Measurements from ENCODE around the gene TMTC1.

The TMTC1 gene

DNA sequence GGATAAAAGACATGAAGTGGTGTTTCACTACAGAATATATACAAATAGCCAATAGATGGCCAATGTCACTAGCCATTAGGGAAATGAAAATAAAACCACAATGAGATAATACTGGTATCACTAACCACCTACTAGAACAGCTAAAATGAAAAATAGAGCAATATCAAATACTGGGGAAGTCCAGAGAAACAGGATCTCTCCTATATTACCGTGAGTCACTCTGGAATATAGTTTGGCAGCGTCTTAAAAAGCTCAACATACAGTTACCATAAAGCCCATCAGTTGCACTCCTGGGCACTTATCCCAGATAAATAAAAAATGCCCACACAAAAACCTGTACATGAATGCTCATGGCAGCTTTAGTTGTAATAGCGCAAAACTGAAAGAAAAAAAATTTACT is 101.7 kb downstream of the TMTC1 start:
- Histone ChIP-seq H3K27ac (ENCODE audit: low read length) (no peak overlapping the region), H3K4me1 (ENCODE audit: control insufficient read depth, low read depth, low read length) (no peaks in the 10 kb centered on the region), H3K4me3 (ENCODE audit: low read length) (no peak overlapping the region), H3K9ac (ENCODE audit: low read length) (no peak overlapping the region), H3K9me3 (ENCODE audit: control insufficient read depth, low read depth, low read length) (no peaks in the 10 kb centered on the region), H3K36me3 (ENCODE audit: control insufficient read depth, low read depth, low read length) (no peaks in the 10 kb centered on the region), H3K27me3 (ENCODE audit: control insufficient read depth, insufficient read depth, low read length) (no peaks in the 10 kb centered on the region)

DNA sequence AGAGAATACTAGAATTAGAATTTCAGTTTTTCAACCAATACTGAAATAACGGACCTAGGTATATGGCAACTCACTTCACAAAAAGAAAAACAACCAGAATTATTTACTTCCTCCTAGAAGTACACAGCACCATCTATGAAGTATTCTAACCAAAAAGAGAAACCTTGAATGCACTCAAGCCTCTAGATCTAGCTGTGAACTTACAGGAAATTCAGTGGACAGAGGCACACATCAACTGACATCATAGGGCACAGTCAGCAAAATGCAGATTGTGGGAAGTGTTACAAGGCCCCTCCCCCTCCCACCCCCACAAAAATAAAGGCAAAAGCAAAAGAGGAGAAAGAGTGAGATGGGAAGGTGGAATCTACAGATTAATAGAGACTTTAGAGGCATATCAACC is 102.4 kb downstream of the TMTC1 start:
- Histone ChIP-seq H3K4me3 (ENCODE audit: low read length) (no peak overlapping the region), H3K9ac (ENCODE audit: low read length) (no peak overlapping the region), H3K4me1 (ENCODE audit: control insufficient read depth, low read depth, low read length) (no peaks in the 10 kb centered on the region), H3K27ac (ENCODE audit: low read length) (no peak overlapping the region), H3K36me3 (ENCODE audit: control insufficient read depth, low read depth, low read length) (no peaks in the 10 kb centered on the region), H3K9me3 (ENCODE audit: control insufficient read depth, low read depth, low read length) (no peaks in the 10 kb centered on the region), H3K27me3 (ENCODE audit: control insufficient read depth, insufficient read depth, low read length) (no peaks in the 10 kb centered on the region)

DNA sequence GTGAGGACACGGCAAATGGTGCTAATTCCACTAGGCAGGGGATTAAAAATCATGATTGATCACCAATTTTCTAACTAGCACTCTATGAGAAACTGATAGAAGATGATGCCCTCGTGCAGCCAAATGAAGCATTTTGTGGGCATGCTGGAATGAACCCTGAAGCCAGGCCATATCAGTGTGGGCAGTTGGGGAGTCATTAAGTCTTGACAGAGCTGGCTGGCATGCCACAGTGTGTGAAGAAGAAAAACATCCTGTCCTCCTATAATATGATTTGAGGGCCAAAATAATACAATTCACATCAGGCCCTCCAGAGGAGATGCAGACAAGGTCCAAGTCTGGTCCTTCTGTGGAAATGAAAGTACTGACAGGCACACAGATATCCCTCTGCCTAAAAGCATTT is 107.1 kb downstream of the TMTC1 start:
- Histone ChIP-seq H3K27me3 (ENCODE audit: control insufficient read depth, insufficient read depth, low read length) (no peaks in the 10 kb centered on the region), H3K27ac (ENCODE audit: low read length) (no peak overlapping the region), H3K4me1 (ENCODE audit: control insufficient read depth, low read depth, low read length) (no peaks in the 10 kb centered on the region), H3K9me3 (ENCODE audit: control insufficient read depth, low read depth, low read length) (no peaks in the 10 kb centered on the region), H3K36me3 (ENCODE audit: control insufficient read depth, low read depth, low read length) (no peaks in the 10 kb centered on the region), H3K4me3 (ENCODE audit: low read length) (no peak overlapping the region), H3K9ac (ENCODE audit: low read length) (no peak overlapping the region)

DNA sequence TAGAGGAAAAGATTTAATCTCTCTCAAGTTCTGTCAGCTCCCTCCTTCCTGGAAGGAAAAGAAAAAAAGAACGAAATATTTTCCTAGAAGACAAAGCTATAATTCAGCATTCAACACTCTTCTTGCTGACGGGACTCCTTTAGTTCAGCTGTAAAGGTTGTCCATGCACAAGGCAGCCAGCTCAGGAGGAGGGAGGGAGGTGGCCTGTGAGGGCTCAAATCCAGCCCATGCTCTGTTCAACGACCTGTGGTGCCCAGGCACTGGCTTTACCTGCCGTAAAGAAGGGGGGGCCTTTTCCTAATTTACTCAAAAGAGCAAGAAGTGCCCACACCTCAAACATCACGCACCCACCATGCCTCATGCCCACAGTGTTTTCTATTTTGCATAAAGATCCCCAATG is 109.3 kb downstream of the TMTC1 start:
- Histone ChIP-seq H3K4me1 (ENCODE audit: control insufficient read depth, low read depth, low read length) (no peaks in the 10 kb centered on the region), H3K9ac (ENCODE audit: low read length) (no peak overlapping the region), H3K4me3 (ENCODE audit: low read length) (no peak overlapping the region), H3K9me3 (ENCODE audit: control insufficient read depth, low read depth, low read length) (no peaks in the 10 kb centered on the region), H3K36me3 (ENCODE audit: control insufficient read depth, low read depth, low read length) (no peaks in the 10 kb centered on the region), H3K27me3 (ENCODE audit: control insufficient read depth, insufficient read depth, low read length) (no peaks in the 10 kb centered on the region), H3K27ac (ENCODE audit: low read length) (no peak overlapping the region)

DNA sequence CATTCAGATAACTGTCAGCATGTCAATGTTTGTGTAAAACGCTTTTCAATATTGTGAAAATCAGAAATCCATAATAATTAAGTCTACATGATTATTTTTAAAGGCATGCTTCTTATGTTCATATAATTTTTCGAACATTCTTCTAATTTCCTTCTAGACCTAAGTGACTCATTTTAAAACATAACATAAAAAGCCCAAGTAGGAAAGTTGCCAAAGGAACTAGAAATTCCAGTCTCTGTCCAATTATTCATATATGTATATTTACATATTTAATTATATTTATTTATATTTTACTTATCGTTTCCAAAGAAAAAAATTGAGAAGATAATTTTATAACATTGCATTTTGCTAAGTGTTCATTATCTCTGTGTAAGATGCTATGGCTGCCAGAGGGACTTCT is 110.4 kb downstream of the TMTC1 start:
- Histone ChIP-seq H3K27ac (ENCODE audit: low read length) (no peak overlapping the region), H3K36me3 (ENCODE audit: control insufficient read depth, low read depth, low read length) (no peaks in the 10 kb centered on the region), H3K4me1 (ENCODE audit: control insufficient read depth, low read depth, low read length) (no peaks in the 10 kb centered on the region), H3K9me3 (ENCODE audit: control insufficient read depth, low read depth, low read length) (no peaks in the 10 kb centered on the region), H3K4me3 (ENCODE audit: low read length) (no peak overlapping the region), H3K27me3 (ENCODE audit: control insufficient read depth, insufficient read depth, low read length) (no peaks in the 10 kb centered on the region), H3K9ac (ENCODE audit: low read length) (no peak overlapping the region)

DNA sequence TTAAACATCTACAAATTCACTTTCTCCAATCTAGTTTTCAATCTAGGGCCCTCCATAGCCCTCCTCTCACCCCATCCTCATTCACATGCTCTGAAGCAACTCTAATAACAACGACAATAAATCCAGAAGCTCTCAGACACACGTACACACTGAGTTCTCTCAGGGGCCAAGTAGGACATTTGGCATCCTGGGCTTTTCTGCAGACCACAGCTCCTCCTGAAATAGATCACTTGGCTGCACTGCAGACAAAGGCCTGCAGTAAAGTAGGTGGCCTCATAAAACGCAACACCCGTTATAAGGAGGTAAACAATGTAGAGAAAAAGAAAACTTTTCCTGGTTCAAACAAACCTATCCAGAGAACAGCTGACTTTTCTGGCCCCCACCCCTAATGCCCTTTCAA is 111.2 kb downstream of the TMTC1 start:
- no peak overlapping the region for H3K27ac ChIP-seq (ENCODE audit: low read length)
- H3K4me1 ChIP-seq (ENCODE audit: control insufficient read depth, low read depth, low read length) = peaks cover 5% of the 10 kb centered on the region
- H3K36me3 ChIP-seq (ENCODE audit: control insufficient read depth, low read depth, low read length) = no peaks in the 10 kb centered on the region
- H3K4me3 ChIP-seq (ENCODE audit: low read length) = no peak overlapping the region
- H3K9me3 ChIP-seq (ENCODE audit: control insufficient read depth, low read depth, low read length) = no peaks in the 10 kb centered on the region
- no peaks in the 10 kb centered on the region for H3K27me3 ChIP-seq (ENCODE audit: control insufficient read depth, insufficient read depth, low read length)
- H3K9ac ChIP-seq (ENCODE audit: low read length) = no peak overlapping the region

DNA sequence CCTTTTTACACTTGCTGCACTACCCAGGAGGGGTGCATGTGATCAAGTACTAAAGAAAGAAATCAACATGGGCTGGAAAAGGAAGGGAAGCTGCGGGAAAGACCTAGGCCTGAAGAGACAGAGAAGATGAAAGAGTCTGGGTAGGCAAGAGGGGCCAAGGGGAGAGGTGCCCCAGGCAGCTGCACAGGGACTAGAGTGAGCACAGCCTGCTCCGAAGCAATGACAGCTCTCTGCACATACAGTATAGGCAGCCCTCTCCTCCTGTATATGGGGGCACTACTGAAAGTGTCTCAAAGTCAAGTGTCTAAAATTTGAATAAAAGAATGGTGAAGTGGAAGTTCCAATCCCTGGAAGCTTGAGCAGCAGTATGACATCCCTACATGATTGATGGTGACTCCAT is 112.0 kb downstream of the TMTC1 start:
- Histone ChIP-seq H3K9me3 (ENCODE audit: control insufficient read depth, low read depth, low read length) (no peaks in the 10 kb centered on the region), H3K4me1 (ENCODE audit: control insufficient read depth, low read depth, low read length) (peaks cover 13% of the 10 kb centered on the region), H3K27ac (ENCODE audit: low read length) (no peak overlapping the region), H3K9ac (ENCODE audit: low read length) (no peak overlapping the region), H3K4me3 (ENCODE audit: low read length) (no peak overlapping the region), H3K36me3 (ENCODE audit: control insufficient read depth, low read depth, low read length) (no peaks in the 10 kb centered on the region), H3K27me3 (ENCODE audit: control insufficient read depth, insufficient read depth, low read length) (no peaks in the 10 kb centered on the region)

DNA sequence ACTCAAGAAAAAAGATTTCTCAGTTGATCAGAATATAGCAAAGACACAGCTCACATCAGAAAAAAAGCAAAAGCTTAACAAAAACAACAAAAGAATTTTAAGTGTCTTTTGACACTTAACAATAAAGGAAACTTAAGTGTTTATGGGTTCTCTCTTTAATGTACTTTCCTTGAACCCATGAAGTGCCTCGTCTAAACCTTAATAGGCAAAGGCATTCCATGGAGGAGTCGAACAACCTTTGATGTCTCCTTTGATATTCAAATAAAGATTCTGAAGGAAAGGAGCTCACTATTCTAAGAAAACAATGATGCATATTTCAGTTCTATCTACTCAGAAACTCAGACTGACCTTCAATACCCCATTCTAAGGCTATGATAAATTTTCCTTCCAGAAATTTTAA is 116.7 kb downstream of the TMTC1 start:
- no peak overlapping the region for H3K27ac ChIP-seq (ENCODE audit: low read length)
- H3K27me3 ChIP-seq (ENCODE audit: control insufficient read depth, insufficient read depth, low read length) = no peaks in the 10 kb centered on the region
- H3K9ac ChIP-seq (ENCODE audit: low read length) = no peak overlapping the region
- H3K36me3 ChIP-seq (ENCODE audit: control insufficient read depth, low read depth, low read length) = no peaks in the 10 kb centered on the region
- H3K4me3 ChIP-seq (ENCODE audit: low read length) = no peak overlapping the region
- H3K9me3 ChIP-seq (ENCODE audit: control insufficient read depth, low read depth, low read length) = no peaks in the 10 kb centered on the region
- peaks cover 24% of the 10 kb centered on the region for H3K4me1 ChIP-seq (ENCODE audit: control insufficient read depth, low read depth, low read length)

DNA sequence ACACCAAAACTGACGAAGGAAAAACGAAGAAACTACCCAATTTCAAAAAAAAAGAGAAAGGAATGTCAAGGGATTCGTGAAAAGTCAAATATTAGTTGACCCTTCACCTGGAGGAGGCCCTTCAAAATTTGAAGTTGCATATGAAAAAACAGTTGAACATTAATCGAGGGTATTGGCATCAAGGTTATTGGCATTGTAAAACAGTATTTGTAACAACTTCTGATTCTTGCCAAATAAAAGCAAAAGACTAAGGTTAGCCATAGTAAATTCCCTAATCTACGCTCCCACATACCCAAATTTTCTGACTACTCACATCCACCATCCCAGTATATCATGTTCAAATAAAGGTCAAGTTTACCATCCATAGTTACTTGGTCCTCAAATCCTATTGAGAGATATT is 118.6 kb downstream of the TMTC1 start:
- Histone ChIP-seq H3K4me3 (ENCODE audit: low read length) (no peak overlapping the region), H3K27me3 (ENCODE audit: control insufficient read depth, insufficient read depth, low read length) (no peaks in the 10 kb centered on the region), H3K9ac (ENCODE audit: low read length) (no peak overlapping the region), H3K27ac (ENCODE audit: low read length) (no peak overlapping the region), H3K36me3 (ENCODE audit: control insufficient read depth, low read depth, low read length) (no peaks in the 10 kb centered on the region), H3K4me1 (ENCODE audit: control insufficient read depth, low read depth, low read length) (peaks cover 28% of the 10 kb centered on the region), H3K9me3 (ENCODE audit: control insufficient read depth, low read depth, low read length) (no peaks in the 10 kb centered on the region)

DNA sequence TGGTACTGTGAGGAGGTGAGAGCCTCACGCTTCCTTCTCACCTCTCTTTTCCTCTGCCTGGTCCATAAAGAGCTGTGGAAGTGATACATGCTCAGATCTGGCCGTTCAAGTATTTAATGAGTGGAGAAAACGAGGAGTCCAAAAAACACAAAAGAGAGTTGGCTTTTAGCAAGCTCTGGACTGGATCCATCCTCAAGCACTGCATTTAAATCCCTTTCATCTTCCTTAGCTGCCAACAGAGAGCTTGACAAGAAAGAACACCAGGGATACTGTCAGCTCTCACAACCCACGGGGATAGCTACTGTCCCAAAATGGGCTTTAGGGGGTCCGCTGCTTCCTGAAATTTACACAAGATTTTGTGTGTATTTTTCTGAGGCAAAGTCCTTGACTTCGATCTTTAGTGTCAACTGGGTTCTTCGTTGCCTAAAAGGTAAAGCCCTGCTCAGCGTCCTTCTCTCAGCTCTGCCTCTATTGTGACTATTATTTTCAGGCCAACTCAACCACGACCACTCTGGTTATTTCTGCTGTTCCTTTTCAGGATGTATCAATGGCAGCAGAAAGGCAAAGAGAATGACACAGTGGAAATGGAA is 120.9 kb downstream of the TMTC1 start:
- Histone ChIP-seq H3K27me3 (ENCODE audit: control insufficient read depth, insufficient read depth, low read length) (no peaks in the 10 kb centered on the region), H3K9me3 (ENCODE audit: control insufficient read depth, low read depth, low read length) (no peaks in the 10 kb centered on the region), H3K4me3 (ENCODE audit: low read length) (no peak overlapping the region), H3K4me1 (ENCODE audit: control insufficient read depth, low read depth, low read length) (peaks cover 26% of the 10 kb centered on the region), H3K36me3 (ENCODE audit: control insufficient read depth, low read depth, low read length) (no peaks in the 10 kb centered on the region), H3K27ac (ENCODE audit: low read length) (no peak overlapping the region), H3K9ac (ENCODE audit: low read length) (no peak overlapping the region)

DNA sequence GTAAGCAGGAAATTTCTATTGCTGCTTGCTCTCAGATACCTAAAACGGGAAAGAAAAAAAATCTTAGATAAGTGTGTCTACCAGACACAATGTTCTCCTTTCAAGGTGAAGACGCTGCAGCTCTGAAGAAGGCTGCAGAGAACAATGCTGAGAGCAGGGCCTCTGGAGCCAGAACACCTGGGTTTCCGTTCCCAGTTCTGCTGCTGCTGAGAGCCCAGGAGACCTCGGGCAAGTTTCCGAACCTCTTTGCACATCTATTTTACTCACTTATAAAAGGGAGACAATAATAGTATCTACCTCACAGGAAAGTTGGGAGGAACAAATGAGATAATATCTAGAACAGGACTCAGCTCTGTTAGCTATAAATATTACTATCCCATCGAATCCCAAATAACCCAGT is 122.9 kb downstream of the TMTC1 start:
- Histone ChIP-seq H3K4me3 (ENCODE audit: low read length) (no peak overlapping the region), H3K9ac (ENCODE audit: low read length) (no peak overlapping the region), H3K9me3 (ENCODE audit: control insufficient read depth, low read depth, low read length) (no peaks in the 10 kb centered on the region), H3K27me3 (ENCODE audit: control insufficient read depth, insufficient read depth, low read length) (no peaks in the 10 kb centered on the region), H3K36me3 (ENCODE audit: control insufficient read depth, low read depth, low read length) (no peaks in the 10 kb centered on the region), H3K4me1 (ENCODE audit: control insufficient read depth, low read depth, low read length) (peaks cover 12% of the 10 kb centered on the region), H3K27ac (ENCODE audit: low read length) (no peak overlapping the region)

DNA sequence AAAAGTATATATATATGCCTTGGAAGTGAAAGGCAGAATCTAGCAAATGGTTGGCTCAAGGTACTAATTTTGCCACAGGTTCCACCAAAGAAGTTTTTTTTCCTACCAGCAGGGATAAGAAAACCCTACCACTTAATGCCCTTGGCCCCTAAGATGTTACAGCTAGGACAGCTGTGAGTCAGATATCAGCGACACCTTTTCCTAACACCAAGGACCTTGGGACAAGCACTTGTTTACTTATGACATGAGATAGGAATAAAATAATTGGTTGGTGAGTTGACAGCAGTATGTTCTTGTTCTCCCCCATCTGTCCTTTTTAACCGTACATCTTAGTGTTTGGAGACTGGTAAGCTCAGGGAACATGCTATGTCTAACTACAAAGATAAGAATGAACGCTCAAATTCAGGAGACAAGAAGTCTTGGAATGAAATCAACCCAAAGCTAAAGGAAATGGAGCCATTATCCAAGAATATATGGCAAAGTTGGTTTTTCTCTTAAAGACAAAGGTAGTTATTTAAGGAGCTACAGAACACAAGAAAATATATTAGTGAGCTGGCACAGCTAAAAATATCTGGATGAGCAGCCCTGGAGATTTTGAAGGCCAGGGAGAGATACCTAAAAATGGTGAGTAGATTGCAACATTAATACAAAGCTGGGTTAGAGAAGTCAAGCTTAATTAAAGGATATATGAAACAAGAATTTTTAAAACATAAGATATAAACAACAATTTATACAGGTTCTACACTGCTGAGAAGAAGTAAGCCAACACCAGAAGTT is 126.8 kb downstream of the TMTC1 start:
- no peaks in the 10 kb centered on the region for H3K36me3 ChIP-seq (ENCODE audit: control insufficient read depth, low read depth, low read length)
- H3K4me1 ChIP-seq (ENCODE audit: control insufficient read depth, low read depth, low read length) = peaks cover 4% of the 10 kb centered on the region
- no peaks in the 10 kb centered on the region for H3K9me3 ChIP-seq (ENCODE audit: control insufficient read depth, low read depth, low read length)
- H3K9ac ChIP-seq (ENCODE audit: low read length) = no peak overlapping the region
- H3K4me3 ChIP-seq (ENCODE audit: low read length) = no peak overlapping the region
- no peaks in the 10 kb centered on the region for H3K27me3 ChIP-seq (ENCODE audit: control insufficient read depth, insufficient read depth, low read length)
- H3K27ac ChIP-seq (ENCODE audit: low read length) = no peak overlapping the region

All from iPS-18a (cell line).